Ishikawa (cell line): ENCODE measurements around the gene HDAC9.

Experiments
- CEBPB ChIP-seq: IDR thresholded peaks from 2 replicates; pipeline ENCODE4 v1.6.1; 2012
- CREB1 ChIP-seq: IDR thresholded peaks from 2 replicates; pipeline ENCODE4 v1.6.1; 2012; ENCODE audit warnings: low read depth
- EGR1 ChIP-seq: IDR thresholded peaks from 2 replicates; pipeline ENCODE4 v1.6.1; 2012
- EP300 ChIP-seq: IDR thresholded peaks from 2 replicates; pipeline ENCODE4 v1.6.1; 2012; ENCODE audit warnings: borderline replicate concordance
- FOXM1 ChIP-seq: IDR thresholded peaks from 2 replicates; pipeline ENCODE4 v1.6.1; 2012; ENCODE audit warnings: low read depth, borderline replicate concordance
- NFIC ChIP-seq: IDR thresholded peaks from 2 replicates; pipeline ENCODE4 v1.6.1; 2012
- RAD21 ChIP-seq: IDR thresholded peaks from 2 replicates; pipeline ENCODE4 v1.6.1; 2012; ENCODE audit warnings: low read depth
- TAF1 ChIP-seq: IDR thresholded peaks from 2 replicates; pipeline ENCODE4 v1.6.1; 2012; ENCODE audit warnings: low read depth, mild to moderate bottlenecking
- TCF12 ChIP-seq: IDR thresholded peaks from 2 replicates; pipeline ENCODE4 v1.6.1; 2012; ENCODE audit warnings: low read depth
- TEAD4 ChIP-seq: IDR thresholded peaks from 2 replicates; pipeline ENCODE4 v1.6.1; 2012
- YY1 ChIP-seq: IDR thresholded peaks from 2 replicates; pipeline ENCODE4 v1.6.1; 2012; ENCODE audit warnings: low read depth
- ZBTB7A ChIP-seq: IDR thresholded peaks from 2 replicates; pipeline ENCODE4 v1.6.1; 2012; ENCODE audit warnings: low read depth
- TF ChIP-seq, protein P1 (sequence below): IDR thresholded peaks from 2 replicates; pipeline ENCODE4 v1.6.1; 2012
- TF ChIP-seq, protein P2 (sequence below): IDR thresholded peaks from 2 replicates; pipeline ENCODE4 v1.6.1; 2012
- TF ChIP-seq, protein P3 (sequence below): IDR thresholded peaks from 2 replicates; pipeline ENCODE4 v1.6.1; 2012; ENCODE audit warnings: low read depth, mild to moderate bottlenecking

Gene HDAC9

DNA sequence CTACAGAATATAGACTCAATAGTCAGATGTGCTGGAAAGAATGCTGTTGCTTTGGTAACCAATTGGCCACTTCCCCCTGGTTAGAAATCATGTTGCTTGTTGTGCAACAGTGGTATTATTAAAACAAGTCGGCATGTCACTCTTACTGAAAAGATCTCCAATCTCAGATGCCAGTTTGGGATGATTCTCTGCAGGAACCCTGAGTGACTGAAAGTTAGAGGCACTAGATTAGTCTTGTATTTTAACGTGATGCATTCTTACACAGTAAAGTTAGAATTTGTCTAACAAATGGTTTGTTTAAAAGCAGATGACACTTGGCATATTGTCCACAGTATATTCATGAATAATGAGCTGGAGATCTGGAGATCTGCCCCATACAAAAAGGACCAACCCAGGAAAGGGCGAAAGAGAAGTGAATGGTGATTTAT lies 334.3 kb downstream of the HDAC9 start:
- TF ChIP-seq EGR1 = no peak
- TF ChIP-seq CEBPB = 0 out of 2 replicates have a peak, but pooled peaks have one; percentile 50

DNA sequence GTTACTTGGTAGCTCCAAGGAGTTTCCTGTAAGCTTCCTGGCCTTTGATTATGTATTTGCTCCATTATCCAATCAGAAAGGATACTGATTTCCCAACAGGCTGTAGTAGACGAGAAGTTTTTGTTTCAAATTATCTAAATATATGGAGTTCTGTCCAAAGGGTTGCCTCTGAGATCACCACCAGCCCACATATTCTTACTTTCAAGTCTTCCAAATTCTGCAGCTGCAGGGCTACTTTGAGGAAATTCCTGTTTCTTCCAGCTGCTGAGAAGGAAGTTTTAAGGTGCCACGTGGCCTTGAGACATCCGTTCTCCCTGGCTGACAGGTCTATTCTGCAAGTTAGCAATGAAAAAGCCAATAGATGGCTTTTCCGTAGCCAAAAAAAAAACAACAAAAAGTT lies 335.9 kb downstream of the HDAC9 start:
- TF ChIP-seq YY1 (no peak), EP300 (no peak), TCF12 (no peak), RAD21 (no peak), TAF1 (no peak), CREB1 (no peak), EGR1 (no peak), TEAD4 (no peak), CEBPB (no peak), NFIC (no peak), FOXM1 (no peak), ZBTB7A (no peak)
- TF ChIP-seq, protein P1, sequence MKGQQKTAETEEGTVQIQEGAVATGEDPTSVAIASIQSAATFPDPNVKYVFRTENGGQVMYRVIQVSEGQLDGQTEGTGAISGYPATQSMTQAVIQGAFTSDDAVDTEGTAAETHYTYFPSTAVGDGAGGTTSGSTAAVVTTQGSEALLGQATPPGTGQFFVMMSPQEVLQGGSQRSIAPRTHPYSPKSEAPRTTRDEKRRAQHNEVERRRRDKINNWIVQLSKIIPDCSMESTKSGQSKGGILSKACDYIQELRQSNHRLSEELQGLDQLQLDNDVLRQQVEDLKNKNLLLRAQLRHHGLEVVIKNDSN = no peak
- TF ChIP-seq, protein P2, sequence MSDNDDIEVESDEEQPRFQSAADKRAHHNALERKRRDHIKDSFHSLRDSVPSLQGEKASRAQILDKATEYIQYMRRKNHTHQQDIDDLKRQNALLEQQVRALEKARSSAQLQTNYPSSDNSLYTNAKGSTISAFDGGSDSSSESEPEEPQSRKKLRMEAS = no peak
- TF ChIP-seq, protein P3, sequence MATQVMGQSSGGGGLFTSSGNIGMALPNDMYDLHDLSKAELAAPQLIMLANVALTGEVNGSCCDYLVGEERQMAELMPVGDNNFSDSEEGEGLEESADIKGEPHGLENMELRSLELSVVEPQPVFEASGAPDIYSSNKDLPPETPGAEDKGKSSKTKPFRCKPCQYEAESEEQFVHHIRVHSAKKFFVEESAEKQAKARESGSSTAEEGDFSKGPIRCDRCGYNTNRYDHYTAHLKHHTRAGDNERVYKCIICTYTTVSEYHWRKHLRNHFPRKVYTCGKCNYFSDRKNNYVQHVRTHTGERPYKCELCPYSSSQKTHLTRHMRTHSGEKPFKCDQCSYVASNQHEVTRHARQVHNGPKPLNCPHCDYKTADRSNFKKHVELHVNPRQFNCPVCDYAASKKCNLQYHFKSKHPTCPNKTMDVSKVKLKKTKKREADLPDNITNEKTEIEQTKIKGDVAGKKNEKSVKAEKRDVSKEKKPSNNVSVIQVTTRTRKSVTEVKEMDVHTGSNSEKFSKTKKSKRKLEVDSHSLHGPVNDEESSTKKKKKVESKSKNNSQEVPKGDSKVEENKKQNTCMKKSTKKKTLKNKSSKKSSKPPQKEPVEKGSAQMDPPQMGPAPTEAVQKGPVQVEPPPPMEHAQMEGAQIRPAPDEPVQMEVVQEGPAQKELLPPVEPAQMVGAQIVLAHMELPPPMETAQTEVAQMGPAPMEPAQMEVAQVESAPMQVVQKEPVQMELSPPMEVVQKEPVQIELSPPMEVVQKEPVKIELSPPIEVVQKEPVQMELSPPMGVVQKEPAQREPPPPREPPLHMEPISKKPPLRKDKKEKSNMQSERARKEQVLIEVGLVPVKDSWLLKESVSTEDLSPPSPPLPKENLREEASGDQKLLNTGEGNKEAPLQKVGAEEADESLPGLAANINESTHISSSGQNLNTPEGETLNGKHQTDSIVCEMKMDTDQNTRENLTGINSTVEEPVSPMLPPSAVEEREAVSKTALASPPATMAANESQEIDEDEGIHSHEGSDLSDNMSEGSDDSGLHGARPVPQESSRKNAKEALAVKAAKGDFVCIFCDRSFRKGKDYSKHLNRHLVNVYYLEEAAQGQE = no peak

DNA sequence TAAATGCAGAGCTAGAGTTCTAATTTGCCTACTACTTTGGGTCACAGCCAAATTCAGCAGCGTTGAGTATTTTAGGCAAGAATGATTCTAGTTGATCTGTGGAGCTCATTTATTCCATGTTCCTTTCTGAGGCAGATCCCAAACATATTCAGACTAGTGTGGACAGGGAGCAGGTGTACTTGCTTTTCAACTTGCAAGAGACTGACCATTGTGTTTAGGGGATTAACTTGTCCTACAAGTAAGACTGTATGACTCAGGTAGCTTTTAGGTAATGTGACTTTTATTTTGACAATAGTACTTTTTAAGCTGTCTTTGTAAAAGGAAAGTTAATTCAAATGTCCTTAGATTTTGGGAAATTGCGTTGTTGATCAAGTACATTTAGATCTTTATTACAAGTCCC lies 336.4 kb downstream of the HDAC9 start:
- TF ChIP-seq TAF1 (no peak), RAD21 (no peak), TCF12 (no peak), YY1 (no peak), ZBTB7A (no peak), EGR1 (no peak), CREB1 (no peak), EP300 (no peak), FOXM1 (no peak), TEAD4 (no peak), CEBPB (no peak), NFIC (no peak)
- TF ChIP-seq, protein P3 = no peak
- TF ChIP-seq, protein P2 = no peak
- TF ChIP-seq, protein P1 = no peak

DNA sequence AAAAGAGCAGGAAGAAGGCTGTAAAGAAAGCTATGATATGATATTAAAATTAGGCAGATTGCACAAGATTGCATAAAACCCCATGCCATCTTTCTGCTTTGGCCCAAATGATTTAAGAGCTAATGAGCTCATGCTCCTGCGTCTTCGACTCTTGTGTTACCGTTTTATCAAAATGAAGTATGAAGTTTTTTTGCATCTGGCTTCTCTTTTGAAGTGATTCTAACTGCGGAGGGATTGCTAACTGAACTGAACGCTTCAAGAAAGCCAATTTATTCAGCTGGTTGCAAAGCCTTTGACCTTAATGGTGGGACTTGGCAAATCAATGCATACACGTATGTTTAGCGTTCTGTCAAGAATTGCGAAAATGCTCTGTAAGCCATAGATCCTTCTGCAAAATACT lies 339.0 kb downstream of the HDAC9 start:
- no peak for TF ChIP-seq RAD21
- TF ChIP-seq, protein P1 = no peak
- TF ChIP-seq CEBPB = no peak
- TF ChIP-seq FOXM1 = no peak
- TF ChIP-seq EP300 = no peak
- TF ChIP-seq TAF1 = no peak
- no peak for TF ChIP-seq NFIC
- TF ChIP-seq TCF12 = no peak
- TF ChIP-seq ZBTB7A = no peak
- TF ChIP-seq, protein P3 = no peak
- no peak for TF ChIP-seq YY1
- TF ChIP-seq CREB1 = no peak
- TF ChIP-seq, protein P2 = no peak
